Stimulated activated naive CD8-positive, alpha-beta T cell treated with anti-CD3 and anti-CD28 coated beads, Interleukin-15, Interleukin-2, amounts not matched to agents 100 U/mL and 50 U/mL, for 24 hours (primary cell): ENCODE results near the gene NACC1.
A peak's percentile ranks its signal among the peaks of the same experiment; 100 is the strongest.

Experiments
- ATAC-seq: fragments of 150-1000 bp; cut with Tn5 transposase; one replicate; pipeline ENCODE4 v1.10.0; 2021
- DNase-seq: peaks from one replicate; pipeline ENCODE4 v3.0.0; 2021

NACC1 gene

GRCh38 chr19:13100031-13100588 is 18.0 kb upstream of the NACC1 start:
- ATAC-seq (peak; percentile 64), DNase-seq (peak; percentile 77)

GRCh38 chr19:13100841-13101589 is 17.0 kb upstream of the NACC1 start:
- no peak for ATAC-seq
- no peak for DNase-seq

GRCh38 chr19:13101590-13102415 is 16.3 kb upstream of the NACC1 start:
- ATAC-seq (no peak), DNase-seq (no peak)

GRCh38 chr19:13102416-13102665 is 15.7 kb upstream of the NACC1 start:
- no peak for ATAC-seq
- no peak for DNase-seq

GRCh38 chr19:13102666-13103580 is 15.1 kb upstream of the NACC1 start, which contains the start of gene LYL1:
TSS of gene LYL1 (minus strand) at chr19:13102858. CDS start at chr19:13101171, 1,687 bp downstream.
- ATAC-seq = peak; percentile 28
- DNase-seq = peak; percentile 65

- no peak for ATAC-seq
- DNase-seq = no peak
Measured at GRCh38 chr19:13103581-13104359, 14.3 kb upstream of the NACC1 start.

GRCh38 chr19:13104360-13104847 is 13.7 kb upstream of the NACC1 start:
- ATAC-seq (peak; percentile 44), DNase-seq (peak; percentile 86)

GRCh38 chr19:13104848-13105711 is 13.0 kb upstream of the NACC1 start:
- DNase-seq (peak; percentile 43), ATAC-seq (peak; percentile 5)

- ATAC-seq (no peak), DNase-seq (no peak)
Measured at GRCh38 chr19:13109361-13110098, 8.5 kb upstream of the NACC1 start.

GRCh38 chr19:13110099-13110610 is 7.9 kb upstream of the NACC1 start:
- ATAC-seq (no peak), DNase-seq (no peak)

GRCh38 chr19:13112555-13112954 is 5.5 kb upstream of the NACC1 start:
- no peak for ATAC-seq
- DNase-seq = no peak

- DNase-seq (no peak), ATAC-seq (no peak)
Measured at GRCh38 chr19:13115936-13116281, 2.2 kb upstream of the NACC1 start.

- peak; percentile 94 for DNase-seq
- ATAC-seq = peak; percentile 51
Measured at GRCh38 chr19:13116282-13117175, 1.5 kb upstream of the NACC1 start, which contains the start of gene TRMT1. TSS of gene TRMT1 (minus strand) at chr19:13116740. CDS start at chr19:13116399, 341 bp downstream.

GRCh38 chr19:13117176-13117771 is 790 bp upstream of the NACC1 start:
- ATAC-seq = peak; percentile 0
- no peak for DNase-seq

- ATAC-seq = peak; percentile 2
- DNase-seq = peak; percentile 62
Measured at GRCh38 chr19:13118424-13119193, 545 bp downstream of the NACC1 start.

GRCh38 chr19:13119627-13120026 is 1.6 kb downstream of the NACC1 start:
- ATAC-seq (no peak), DNase-seq (no peak)

- no peak for DNase-seq
- ATAC-seq = no peak
Measured at GRCh38 chr19:13120031-13120430, 2.0 kb downstream of the NACC1 start.
